ENCODE measurements around the gene RIMBP2. TPM values are rescaled to one million over a fixed set of nuclear protein-coding genes. Genes with fewer than 3 reads are reported as not detected.

RIMBP2 gene
- polyA plus RNA-seq, 1 of the 3 experiments (the other 2 are of a cell fraction), result 0.90 TPM

GRCh38 chr12:130667421-130667960, 48.6 kb downstream of the RIMBP2 start:
- Histone ChIP-seq H3F3A (replicated peaks; ENCODE audit: insufficient read depth) (no peaks in the 10 kb centered on the region), H3K9ac (no peak overlapping the region), H3K27ac (ENCODE audit: low read depth in 2 of 2, low read length in 1 of 2) (peak overlapping the region in 1 of 2 experiments; percentile 75; a peak in 2 of 4 replicates), H4K20me1 (ENCODE audit: insufficient read depth) (no peaks in the 10 kb centered on the region), H3K4me2 (no peak overlapping the region), H3K4me3 (ENCODE audit: low read depth in 2 of 2, low read length in 1 of 2) (no peak overlapping the region), H3K9me3 (no peaks in the 10 kb centered on the region), H3K79me2 (ENCODE audit: insufficient read depth) (no peaks in the 10 kb centered on the region), H2AFZ (ENCODE audit: low read depth) (no peak overlapping the region), H3K9me2 (no peaks in the 10 kb centered on the region), H3K27me3 (ENCODE audit: insufficient read depth) (no peaks in the 10 kb centered on the region), H3K4me1 (ENCODE audit: control insufficient read depth in 1 of 2, insufficient read depth in 2 of 2, low read depth in 1 of 2, low read length in 1 of 2) (peaks cover 0 to 56% of the 10 kb centered on the region in 2 experiments; a peak in 2 of 4 replicates), H3K36me3 (replicated peaks in 1 of 2; ENCODE audit: control insufficient read depth in 1 of 2, insufficient read depth in 2 of 2, low read length in 1 of 2) (no peaks in the 10 kb centered on the region)
- WGBS (ENCODE audit: low lambda C conversion rate), result 41% methylated on average over 5 of the region's 7 CpGs
- POLR2A ChIA-PET, result no interaction called here
- no peak for TF ChIP-seq ZBTB33 (IDR thresholded peaks at IDR 0.05; ENCODE audit: borderline replicate concordance, low read depth)
- no peak for TF ChIP-seq RCOR1 (IDR thresholded peaks at IDR 0.05; ENCODE audit: low read length)
- no peak for TF ChIP-seq YY1 (IDR thresholded peaks at IDR 0.05; ENCODE audit: low read depth)
- TF ChIP-seq FOXM1 (IDR thresholded peaks at IDR 0.05; ENCODE audit: low read depth), result no peak
- peak; percentile 49 for DNase-seq
- CTCF ChIA-PET, result interaction anchor here (0.9 to 2.8 kb wide), 3 partner anchors 10 to 80 kb away, joined by 3 to 8 read pairs (median 3); no protein-coding TSS in a partner anchor

DNA sequence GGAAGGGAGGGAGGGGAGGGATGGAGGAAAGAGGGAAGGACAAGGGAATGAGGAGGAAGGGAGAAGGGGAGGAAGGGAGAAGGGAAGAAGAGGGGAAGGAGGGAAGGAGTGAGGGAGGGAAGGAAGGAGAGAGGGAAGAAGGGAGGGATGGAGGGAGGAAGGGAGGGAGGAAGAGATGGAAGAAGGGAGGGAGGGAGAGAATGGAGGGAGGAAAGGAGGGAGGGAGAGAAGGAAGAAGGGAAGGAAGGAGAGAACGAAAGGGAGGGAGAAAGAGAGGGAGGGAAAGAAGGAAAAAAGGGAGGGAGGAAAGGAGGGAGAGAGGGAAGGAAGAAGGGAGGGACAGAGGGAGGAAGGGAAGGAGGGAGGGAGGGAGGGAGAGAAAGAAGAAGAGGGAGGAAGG, 49.5 kb downstream of the RIMBP2 start:
- Histone ChIP-seq H3F3A (replicated peaks; ENCODE audit: insufficient read depth) (no peaks in the 10 kb centered on the region), H3K9me3 (no peaks in the 10 kb centered on the region), H2AFZ (ENCODE audit: low read depth) (no peak overlapping the region), H3K4me3 (ENCODE audit: low read depth in 2 of 2, low read length in 1 of 2) (no peak overlapping the region), H3K9me2 (no peaks in the 10 kb centered on the region), H3K27me3 (ENCODE audit: insufficient read depth) (no peaks in the 10 kb centered on the region), H3K27ac (ENCODE audit: low read depth in 2 of 2, low read length in 1 of 2) (peak overlapping the region in 1 of 2 experiments; percentile 2; a peak in 1 of 4 replicates), H4K20me1 (ENCODE audit: insufficient read depth) (no peaks in the 10 kb centered on the region), H3K36me3 (replicated peaks in 1 of 2; ENCODE audit: control insufficient read depth in 1 of 2, insufficient read depth in 2 of 2, low read length in 1 of 2) (no peaks in the 10 kb centered on the region), H3K4me2 (no peak overlapping the region), H3K9ac (no peak overlapping the region), H3K79me2 (ENCODE audit: insufficient read depth) (no peaks in the 10 kb centered on the region), H3K4me1 (ENCODE audit: control insufficient read depth in 1 of 2, insufficient read depth in 2 of 2, low read depth in 1 of 2, low read length in 1 of 2) (peaks cover 0 to 48% of the 10 kb centered on the region in 2 experiments; a peak in 1 of 4 replicates)
- no peak for DNase-seq
- no peak for TF ChIP-seq NRF1 (IDR thresholded peaks at IDR 0.05; ENCODE audit: low read depth, low read length)
- no peak for TF ChIP-seq SMC3 (IDR thresholded peaks at IDR 0.05; ENCODE audit: low read depth, low read length)
- no peak for TF ChIP-seq TAF1 (IDR thresholded peaks at IDR 0.05; ENCODE audit: borderline replicate concordance, low read depth, low read length)
- no peak for TF ChIP-seq ELF1 (IDR thresholded peaks at IDR 0.05)
- TF ChIP-seq TEAD4 (IDR thresholded peaks at IDR 0.05; ENCODE audit: borderline replicate concordance, insufficient read depth), result no peak
- TF ChIP-seq CTCF (IDR thresholded peaks at IDR 0.05), result no peak
- TF ChIP-seq GABPA (IDR thresholded peaks at IDR 0.05; ENCODE audit: low read depth), result no peak
- TF ChIP-seq EZH2phosphoT487 (IDR thresholded peaks at IDR 0.05; ENCODE audit: borderline replicate concordance, low read depth), result no peak
- TF ChIP-seq, protein P1, sequence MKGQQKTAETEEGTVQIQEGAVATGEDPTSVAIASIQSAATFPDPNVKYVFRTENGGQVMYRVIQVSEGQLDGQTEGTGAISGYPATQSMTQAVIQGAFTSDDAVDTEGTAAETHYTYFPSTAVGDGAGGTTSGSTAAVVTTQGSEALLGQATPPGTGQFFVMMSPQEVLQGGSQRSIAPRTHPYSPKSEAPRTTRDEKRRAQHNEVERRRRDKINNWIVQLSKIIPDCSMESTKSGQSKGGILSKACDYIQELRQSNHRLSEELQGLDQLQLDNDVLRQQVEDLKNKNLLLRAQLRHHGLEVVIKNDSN (IDR thresholded peaks at IDR 0.05; ENCODE audit: borderline replicate concordance, low read depth), result no peak
- no peak for TF ChIP-seq FOXM1 (IDR thresholded peaks at IDR 0.05; ENCODE audit: low read depth)
- no peak for TF ChIP-seq FOSL2 (IDR thresholded peaks at IDR 0.05; ENCODE audit: borderline replicate concordance, low read depth)
- ChIA-PET CTCF (interaction anchor here (2.8 kb wide), 1 partner anchor 81 kb away, joined by 8 read pairs; no protein-coding TSS in a partner anchor), POLR2A (no interaction called here)
- 14% methylated on average over 1 of the region's 1 CpG for WGBS (ENCODE audit: low lambda C conversion rate)

Measured in SK-N-SH (cell line).